ENCODE data around the gene NIPA2.

NIPA2 gene

GRCh38 chr15:22880068-22880980 lies 41.9 kb downstream of the NIPA2 start:
- no peak for DNase-seq

- no peak for DNase-seq
These were observed 42.7 kb downstream of the NIPA2 start for GRCh38 chr15:22880981-22881738.

GRCh38 chr15:22881739-22882440 lies 43.4 kb downstream of the NIPA2 start:
- DNase-seq: no peak

GRCh38 chr15:22883196-22883595 lies 44.7 kb downstream of the NIPA2 start:
- no peak for DNase-seq

DNA sequence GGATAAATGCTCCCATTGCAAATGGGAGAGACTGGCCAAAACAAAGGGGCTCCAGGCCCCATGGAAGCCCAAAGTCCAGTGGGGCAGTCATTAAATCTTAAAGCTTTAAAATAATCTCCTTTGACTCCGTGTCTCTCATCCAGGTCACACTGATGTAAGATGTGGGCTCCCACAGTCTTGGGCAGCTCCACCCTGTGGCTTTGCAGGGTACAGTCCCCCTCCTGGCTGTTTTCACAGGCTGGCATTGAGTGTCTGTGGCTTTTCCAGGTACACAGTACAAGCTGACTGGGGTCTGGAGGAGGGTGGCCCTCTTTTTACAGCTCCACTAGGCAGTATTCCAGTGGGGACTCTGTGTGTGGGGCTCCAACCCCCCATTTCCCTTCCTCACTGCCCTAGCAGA lies 45.9 kb downstream of the NIPA2 start:
- no peak for DNase-seq

- DNase-seq: no peak
These were observed 46.7 kb downstream of the NIPA2 start for GRCh38 chr15:22885120-22885519.

- DNase-seq: no peak
These were observed 48.9 kb downstream of the NIPA2 start for GRCh38 chr15:22887157-22887951.

- DNase-seq: no peak
These were observed 49.8 kb downstream of the NIPA2 start for GRCh38 chr15:22888120-22888859.

GRCh38 chr15:22889146-22889818 lies 50.8 kb downstream of the NIPA2 start:
- DNase-seq: no peak

DNA sequence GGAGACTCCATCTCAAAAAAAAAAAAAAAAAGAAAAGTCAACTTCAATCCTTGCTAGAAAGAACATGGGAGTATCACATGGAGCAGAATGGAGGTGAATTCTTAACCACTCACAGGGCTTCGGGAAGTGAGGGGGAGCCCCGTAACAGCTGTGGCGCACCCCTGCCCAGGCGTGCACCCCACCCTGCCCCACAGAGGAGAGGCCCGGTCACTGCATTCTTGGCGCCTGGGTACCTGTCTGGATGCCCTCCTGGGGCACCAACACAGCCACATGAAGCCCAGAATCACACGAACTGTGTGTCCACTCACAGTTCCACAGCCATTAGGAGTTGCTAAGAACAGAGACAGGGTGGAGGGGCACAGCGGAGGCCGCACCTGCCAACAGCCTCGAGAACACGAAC lies 51.8 kb downstream of the NIPA2 start:
- no peak for DNase-seq

- DNase-seq: no peak
These were observed 53.2 kb downstream of the NIPA2 start for GRCh38 chr15:22891426-22892210.

DNA sequence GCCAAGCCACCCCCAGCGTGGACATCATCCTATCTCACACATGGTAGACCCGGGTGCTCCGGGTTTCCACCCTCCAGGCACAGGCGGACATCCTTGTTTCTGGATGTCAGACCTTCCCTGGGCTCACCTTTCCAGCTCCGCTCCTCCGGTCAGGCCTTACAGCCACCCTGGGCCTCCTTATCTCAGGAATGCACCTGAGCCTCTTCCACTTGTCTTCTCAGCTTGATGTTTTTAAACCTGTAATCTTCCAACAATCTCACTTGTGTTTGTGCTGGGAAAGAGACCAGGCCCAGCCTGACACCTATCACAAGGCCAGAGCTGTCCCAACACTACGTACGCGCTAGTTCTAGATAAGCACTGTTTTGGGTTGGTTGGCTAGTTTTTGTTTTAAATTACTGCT lies 53.9 kb downstream of the NIPA2 start:
- no peak for DNase-seq

DNA sequence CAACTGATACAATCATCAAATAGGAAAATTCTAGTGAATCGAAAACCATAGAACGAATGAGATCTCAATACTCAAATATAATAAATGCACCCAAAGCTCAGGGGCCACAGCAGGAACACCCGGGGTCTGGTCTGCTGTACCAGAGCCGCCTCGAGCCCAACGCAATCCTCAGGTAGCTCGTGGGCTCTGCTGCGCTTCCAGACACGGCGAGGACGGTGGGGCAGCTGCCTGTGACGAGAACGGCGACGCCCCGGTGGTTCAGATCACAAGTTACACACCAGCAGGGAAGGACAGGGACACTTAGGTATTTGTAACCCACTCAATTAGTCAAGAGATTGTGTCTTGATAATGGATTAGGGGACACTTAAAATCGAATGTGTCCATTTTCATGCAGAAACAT lies 54.6 kb downstream of the NIPA2 start:
- DNase-seq: no peak

- no peak for DNase-seq
These were observed 55.4 kb downstream of the NIPA2 start for GRCh38 chr15:22893881-22894280.

GRCh38 chr15:22895465-22896190 lies 57.2 kb downstream of the NIPA2 start:
- DNase-seq: no peak

GRCh38 chr15:22902046-22902445 lies 63.6 kb downstream of the NIPA2 start:
- DNase-seq: no peak

GRCh38 chr15:22902578-22902977 lies 64.1 kb downstream of the NIPA2 start:
- DNase-seq: no peak

- DNase-seq: no peak
These were observed 64.5 kb downstream of the NIPA2 start for GRCh38 chr15:22902981-22903380.

DNA sequence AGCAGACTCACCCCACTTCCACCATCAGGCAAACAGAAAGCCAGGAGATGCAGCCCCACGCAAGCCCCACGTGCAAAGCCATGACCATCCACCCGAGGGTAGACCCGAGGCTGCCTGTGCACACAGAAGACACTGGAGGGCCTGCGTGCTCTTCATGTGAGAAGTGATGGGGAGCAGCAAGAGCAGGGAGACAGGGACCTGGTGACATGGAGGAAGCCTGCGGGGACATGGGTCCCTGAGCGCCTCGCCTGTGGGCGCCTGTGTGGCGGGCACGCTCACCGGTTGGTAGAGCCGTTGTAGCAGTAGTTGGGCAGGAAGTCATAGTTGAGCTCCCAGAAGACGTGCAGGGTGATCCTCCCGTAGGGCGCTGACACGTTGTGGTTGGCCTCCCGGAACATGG lies 65.0 kb downstream of the NIPA2 start:
- DNase-seq: no peak

Measured in bone marrow (tissue), 2 donors.